Measurements from ENCODE around the gene IFTAP.

- no peak for TF ChIP-seq CTCF (IDR thresholded peaks at IDR 0.05)
- TF ChIP-seq POLR2A (IDR thresholded peaks at IDR 0.05): no peak
Observed at GRCh38 chr11:36581536-36581935, 12.8 kb upstream of the IFTAP start.
